Measurements from ENCODE around the gene PTPRN2.
"Not testable (repeated sequence)": the region's sequence is repeated elsewhere in the genome, so short reads cannot be mapped to it uniquely, and the experiment has no call there.

PTPRN2 gene

GRCh38 chr7:157711353-157711888 lies 876.2 kb downstream of the PTPRN2 start:
- no peak for DNase-seq

- DNase-seq: no peak
Measured at GRCh38 chr7:157710396-157710795, 877.2 kb downstream of the PTPRN2 start.

- no peak for DNase-seq
Measured at GRCh38 chr7:157709531-157710251, 877.9 kb downstream of the PTPRN2 start.

- DNase-seq: no peak
Measured at GRCh38 chr7:157708919-157709295, 878.7 kb downstream of the PTPRN2 start.

GRCh38 chr7:157707983-157708918 lies 879.4 kb downstream of the PTPRN2 start:
- DNase-seq: no peak

GRCh38 chr7:157704365-157704764 lies 883.3 kb downstream of the PTPRN2 start:
- DNase-seq: no peak

GRCh38 chr7:157703534-157704195 lies 884.0 kb downstream of the PTPRN2 start:
- DNase-seq: no peak

- DNase-seq: no peak
Measured at GRCh38 chr7:157703131-157703530, 884.5 kb downstream of the PTPRN2 start.

- no peak for DNase-seq
Measured at GRCh38 chr7:157702311-157703023, 885.2 kb downstream of the PTPRN2 start.

GRCh38 chr7:157701395-157702180 lies 886.0 kb downstream of the PTPRN2 start:
- DNase-seq: not testable (repeated sequence)

GRCh38 chr7:157700231-157701005 lies 887.2 kb downstream of the PTPRN2 start:
- DNase-seq: no peak

- no peak for DNase-seq
Measured at GRCh38 chr7:157699357-157700013, 888.1 kb downstream of the PTPRN2 start.

GRCh38 chr7:157697287-157697686 lies 890.3 kb downstream of the PTPRN2 start:
- DNase-seq: not testable (repeated sequence)

- DNase-seq: not testable (repeated sequence)
Measured at GRCh38 chr7:157695609-157696008, 892.0 kb downstream of the PTPRN2 start.

- no peak for DNase-seq
Measured at GRCh38 chr7:157694376-157694665, 893.3 kb downstream of the PTPRN2 start.

GRCh38 chr7:157693521-157694375 lies 893.9 kb downstream of the PTPRN2 start:
- DNase-seq: no peak

GRCh38 chr7:157693071-157693520 lies 894.5 kb downstream of the PTPRN2 start:
- no peak for DNase-seq

GRCh38 chr7:157692460-157693011 lies 895.1 kb downstream of the PTPRN2 start:
- DNase-seq: no peak
